Stimulated activated CD4-positive, alpha-beta T cell treated with anti-CD3 and anti-CD28 coated beads, Interleukin-4, amount 100 ng/mL, for 48 hours (primary cell): Measurements from ENCODE around the gene WDR86.

ENCODE experiments used
- DNase-seq, 2 donors: peaks; one replicate each; pipeline ENCODE4 v3.0.0-alpha.2; 2020; ENCODE audit warnings: low read depth in 2 of 2

WDR86 gene

GRCh38 chr7:151379534-151380198, 30.2 kb downstream of the WDR86 start:
- no peak for DNase-seq

GRCh38 chr7:151379193-151379520, 30.7 kb downstream of the WDR86 start:
- DNase-seq, result no peak

GRCh38 chr7:151378496-151379192, 31.2 kb downstream of the WDR86 start:
- no peak for DNase-seq

- DNase-seq, result no peak
Measured at GRCh38 chr7:151378011-151378410, 31.8 kb downstream of the WDR86 start.

GRCh38 chr7:151377406-151377805, 32.4 kb downstream of the WDR86 start:
- no peak for DNase-seq

GRCh38 chr7:151376218-151376902, 33.5 kb downstream of the WDR86 start:
- no peak for DNase-seq

- no peak for DNase-seq
Measured at GRCh38 chr7:151375530-151376217, 34.2 kb downstream of the WDR86 start.

- no peak for DNase-seq
Measured at GRCh38 chr7:151374726-151375125, 35.1 kb downstream of the WDR86 start.

- DNase-seq, result no peak
Measured at GRCh38 chr7:151374139-151374538, 35.7 kb downstream of the WDR86 start.

GRCh38 chr7:151373599-151373998, 36.2 kb downstream of the WDR86 start:
- no peak for DNase-seq

GRCh38 chr7:151372612-151373265, 37.1 kb downstream of the WDR86 start:
- DNase-seq, result no peak

- DNase-seq, result no peak
Measured at GRCh38 chr7:151371266-151371665, 38.6 kb downstream of the WDR86 start.

- peak; percentile 67 to 68 for DNase-seq
Measured at GRCh38 chr7:151368136-151368571, 41.7 kb downstream of the WDR86 start.

- DNase-seq, result no peak
Measured at GRCh38 chr7:151367284-151367683, 42.6 kb downstream of the WDR86 start.

- DNase-seq, result no peak
Measured at GRCh38 chr7:151366880-151367222, 43.0 kb downstream of the WDR86 start.

- no peak for DNase-seq
Measured at GRCh38 chr7:151366166-151366879, 43.5 kb downstream of the WDR86 start.

- no peak for DNase-seq
Measured at GRCh38 chr7:151363182-151363581, 46.7 kb downstream of the WDR86 start.

- no peak for DNase-seq
Measured at GRCh38 chr7:151361193-151361959, 48.5 kb downstream of the WDR86 start.

GRCh38 chr7:151352512-151352911, 57.3 kb downstream of the WDR86 start:
- no peak for DNase-seq

- peak in 1 of 2 donors; percentile 47 for DNase-seq
Measured at GRCh38 chr7:151351967-151352366, 57.9 kb downstream of the WDR86 start.

- DNase-seq, result peak; percentile 42 to 48
Measured at GRCh38 chr7:151351027-151351426, 58.8 kb downstream of the WDR86 start.
